GM18868 (cell line): ENCODE data around the gene MORN5.
"Not testable (repeated sequence)": the region's sequence is repeated elsewhere in the genome, so short reads cannot be mapped to it uniquely, and the experiment has no call there.

Experiments used
- ATAC-seq: cut with Tn5 transposase; IDR thresholded peaks from one replicate; pipeline ENCODE4 v1.9.1; 2021; ENCODE audit warnings: mild to moderate bottlenecking, moderate library complexity; ENCODE audit not compliant: unreplicated experiment

The MORN5 gene

GRCh38 chr9:122159026-122159924, at the start of gene MORN5, which contains the start of gene NDUFA8:
MORN5 (plus strand) TSS chr9:122159908; CDS start chr9:122159973, 65 bp downstream.
NDUFA8 (minus strand) TSS chr9:122159779; CDS start chr9:122159677, 102 bp downstream.
- peak; percentile 95 for ATAC-seq

GRCh38 chr9:122110100-122110833, 49.4 kb upstream of the MORN5 start:
- ATAC-seq: no peak

GRCh38 chr9:122111413-122112085, 48.2 kb upstream of the MORN5 start:
- ATAC-seq: no peak

GRCh38 chr9:122112238-122112637, 47.5 kb upstream of the MORN5 start:
- ATAC-seq: no peak

- no peak for ATAC-seq
Measured at GRCh38 chr9:122113574-122113973, 46.1 kb upstream of the MORN5 start.

- no peak for ATAC-seq
Measured at GRCh38 chr9:122115176-122116035, 44.3 kb upstream of the MORN5 start.

- ATAC-seq: no peak
Measured at GRCh38 chr9:122116040-122116439, 43.7 kb upstream of the MORN5 start.

GRCh38 chr9:122116448-122117173, 43.1 kb upstream of the MORN5 start:
- no peak for ATAC-seq

GRCh38 chr9:122117241-122117640, 42.5 kb upstream of the MORN5 start:
- not testable (repeated sequence) for ATAC-seq

- ATAC-seq: no peak
Measured at GRCh38 chr9:122118343-122119165, 41.2 kb upstream of the MORN5 start.

GRCh38 chr9:122119166-122119521, 40.6 kb upstream of the MORN5 start:
- no peak for ATAC-seq

GRCh38 chr9:122119721-122120120, 40.0 kb upstream of the MORN5 start:
- ATAC-seq: no peak

GRCh38 chr9:122120316-122121071, 39.2 kb upstream of the MORN5 start:
- ATAC-seq: no peak

GRCh38 chr9:122121391-122121790, 38.3 kb upstream of the MORN5 start:
- ATAC-seq: no peak

- no peak for ATAC-seq
Measured at GRCh38 chr9:122121931-122122330, 37.8 kb upstream of the MORN5 start.

GRCh38 chr9:122122468-122122867, 37.2 kb upstream of the MORN5 start:
- no peak for ATAC-seq

- ATAC-seq: peak; percentile 51
Measured at GRCh38 chr9:122122903-122123632, 36.6 kb upstream of the MORN5 start.
